ENCODE measurements around the gene TRIM51.
"Not testable (repeated sequence)": the region's sequence is repeated elsewhere in the genome, so short reads cannot be mapped to it uniquely, and the experiment has no call there.

- not testable (repeated sequence) for TF ChIP-seq CTCF, EP300 (IDR thresholded peaks at IDR 0.05)
Measured at GRCh38 chr11:55885481-55885880, 2.4 kb downstream of the TRIM51 start.

Data from tibial nerve (tissue), 4 donors.